Measurements from ENCODE around the gene BLID. TPM values are rescaled to one million over a fixed set of nuclear protein-coding genes. Genes with fewer than 3 reads are reported as not detected.

The BLID gene
- total RNA-seq, 1 experiment from 2014 or later = 2.0 TPM

DNA sequence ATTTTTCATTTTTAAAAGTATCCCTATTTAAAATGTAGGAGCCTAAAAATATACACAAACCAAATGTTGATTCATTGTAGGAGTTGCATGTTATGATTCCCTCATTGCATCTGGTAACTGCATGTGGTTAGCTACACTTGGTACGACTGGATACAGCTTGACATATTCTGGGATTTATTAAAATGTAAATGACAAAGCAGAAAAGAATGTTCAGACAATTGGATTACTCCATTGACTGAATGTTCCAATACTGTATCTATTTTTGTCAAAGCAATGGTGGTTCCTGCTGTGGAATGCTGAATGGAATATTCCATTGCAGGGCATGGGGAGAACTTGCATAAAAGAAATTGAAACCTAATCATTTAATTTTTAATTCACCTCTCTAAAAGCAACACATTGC is 30.8 kb downstream of the BLID start:
- no peak for DNase-seq
- no peaks in the 10 kb centered on the region for H3K27me3 ChIP-seq (ENCODE audit: insufficient read depth, low read depth)
- no peak overlapping the region for H3K27ac ChIP-seq
- H3K4me1 ChIP-seq (replicated peaks; ENCODE audit: insufficient read depth) = no peaks in the 10 kb centered on the region
- no peaks in the 10 kb centered on the region for H3K79me2 ChIP-seq (ENCODE audit: low read depth)
- no peaks in the 10 kb centered on the region for H3K9me2 ChIP-seq (ENCODE audit: insufficient read depth)
- no TSS peak for BruUV-seq (replicated peaks)
- H3K9me3 ChIP-seq (ENCODE audit: insufficient read depth, low read depth) = no peaks in the 10 kb centered on the region
- POLR2A ChIA-PET (ENCODE audit: unreplicated experiment) = no interaction called here
- intact Hi-C loops (cut with micrococcal nuclease; ENCODE audit: unreplicated experiment) = no loop called here
- CTCF ChIA-PET = no interaction called here
- H3F3A ChIP-seq (ENCODE audit: insufficient read depth, low read depth) = peaks cover 4% of the 10 kb centered on the region; the same call in 1 of the 2 replicates
- TF ChIP-seq, protein P1, sequence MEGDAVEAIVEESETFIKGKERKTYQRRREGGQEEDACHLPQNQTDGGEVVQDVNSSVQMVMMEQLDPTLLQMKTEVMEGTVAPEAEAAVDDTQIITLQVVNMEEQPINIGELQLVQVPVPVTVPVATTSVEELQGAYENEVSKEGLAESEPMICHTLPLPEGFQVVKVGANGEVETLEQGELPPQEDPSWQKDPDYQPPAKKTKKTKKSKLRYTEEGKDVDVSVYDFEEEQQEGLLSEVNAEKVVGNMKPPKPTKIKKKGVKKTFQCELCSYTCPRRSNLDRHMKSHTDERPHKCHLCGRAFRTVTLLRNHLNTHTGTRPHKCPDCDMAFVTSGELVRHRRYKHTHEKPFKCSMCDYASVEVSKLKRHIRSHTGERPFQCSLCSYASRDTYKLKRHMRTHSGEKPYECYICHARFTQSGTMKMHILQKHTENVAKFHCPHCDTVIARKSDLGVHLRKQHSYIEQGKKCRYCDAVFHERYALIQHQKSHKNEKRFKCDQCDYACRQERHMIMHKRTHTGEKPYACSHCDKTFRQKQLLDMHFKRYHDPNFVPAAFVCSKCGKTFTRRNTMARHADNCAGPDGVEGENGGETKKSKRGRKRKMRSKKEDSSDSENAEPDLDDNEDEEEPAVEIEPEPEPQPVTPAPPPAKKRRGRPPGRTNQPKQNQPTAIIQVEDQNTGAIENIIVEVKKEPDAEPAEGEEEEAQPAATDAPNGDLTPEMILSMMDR (conservative IDR thresholded peaks at IDR 0.05) = no peak
- no peak for TF ChIP-seq EZH2 (IDR thresholded peaks at IDR 0.05; ENCODE audit: low read depth)
- no peaks in the 10 kb centered on the region for H3K36me3 ChIP-seq (ENCODE audit: low read depth)
- no peak overlapping the region for H3K4me2 ChIP-seq
- H3K4me3 ChIP-seq = no peak overlapping the region
- H4K20me1 ChIP-seq (ENCODE audit: insufficient read depth) = no peaks in the 10 kb centered on the region
- H2AFZ ChIP-seq = no peak overlapping the region

DNA sequence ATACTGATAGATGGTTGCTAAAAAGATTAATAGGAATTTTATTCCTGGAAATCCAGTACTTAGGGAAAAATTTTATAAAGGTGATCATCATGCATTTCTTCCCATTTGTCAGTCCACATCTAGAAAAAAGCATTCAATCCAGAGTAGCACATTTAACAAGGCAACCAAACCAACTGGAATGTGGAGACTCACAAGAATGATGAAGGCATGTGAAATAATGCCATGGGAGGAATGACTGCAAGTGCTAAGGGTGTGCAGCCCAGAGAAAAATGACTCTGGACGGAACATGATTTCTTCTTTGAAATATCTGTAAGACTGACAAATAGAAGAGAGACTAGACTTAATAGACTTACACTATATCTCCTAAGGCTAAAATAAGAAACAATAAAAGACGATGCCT is 33.8 kb downstream of the BLID start:
- TF ChIP-seq EZH2 (IDR thresholded peaks at IDR 0.05; ENCODE audit: low read depth) = no peak
- TF ChIP-seq, protein P1 (conservative IDR thresholded peaks at IDR 0.05) = no peak
- H2AFZ ChIP-seq = no peak overlapping the region
- DNase-seq = no peak
- BruUV-seq (replicated peaks) = no TSS peak
- H3K9me2 ChIP-seq (ENCODE audit: insufficient read depth) = no peaks in the 10 kb centered on the region
- ChIA-PET POLR2A (ENCODE audit: unreplicated experiment) (no interaction called here), CTCF (no interaction called here)
- H4K20me1 ChIP-seq (ENCODE audit: insufficient read depth) = no peaks in the 10 kb centered on the region
- H3K9me3 ChIP-seq (ENCODE audit: insufficient read depth, low read depth) = no peaks in the 10 kb centered on the region
- H3K4me1 ChIP-seq (replicated peaks; ENCODE audit: insufficient read depth) = no peaks in the 10 kb centered on the region
- no peak overlapping the region for H3K4me2 ChIP-seq
- H3K36me3 ChIP-seq (ENCODE audit: low read depth) = no peaks in the 10 kb centered on the region
- H3K4me3 ChIP-seq = no peak overlapping the region
- intact Hi-C loops (cut with micrococcal nuclease; ENCODE audit: unreplicated experiment) = no loop called here
- H3K27ac ChIP-seq = no peak overlapping the region
- H3K79me2 ChIP-seq (ENCODE audit: low read depth) = no peaks in the 10 kb centered on the region
- H3K27me3 ChIP-seq (ENCODE audit: insufficient read depth, low read depth) = no peaks in the 10 kb centered on the region
- H3F3A ChIP-seq (ENCODE audit: insufficient read depth, low read depth) = no peaks in the 10 kb centered on the region

DNA sequence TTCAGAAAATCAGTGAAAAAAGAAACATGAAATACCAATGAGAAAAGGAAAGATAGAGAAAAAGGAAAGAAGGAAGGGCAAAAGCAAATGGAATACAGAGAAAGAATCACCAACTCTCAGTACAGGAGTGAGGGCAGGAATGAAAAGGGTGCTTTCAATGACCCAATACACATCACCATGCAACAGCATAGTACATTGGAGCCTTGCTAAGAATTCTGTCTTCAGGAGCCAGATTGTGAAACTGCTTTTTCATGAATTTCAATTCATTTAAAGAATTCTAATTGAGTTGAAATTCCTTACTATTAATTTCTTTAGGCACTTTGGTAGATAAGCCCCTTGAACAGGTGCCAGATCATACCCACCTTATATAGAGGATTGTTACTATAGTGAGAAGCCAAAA is 34.9 kb downstream of the BLID start:
- no peak overlapping the region for H2AFZ ChIP-seq
- H4K20me1 ChIP-seq (ENCODE audit: insufficient read depth) = no peaks in the 10 kb centered on the region
- H3K36me3 ChIP-seq (ENCODE audit: low read depth) = no peaks in the 10 kb centered on the region
- H3K27me3 ChIP-seq (ENCODE audit: insufficient read depth, low read depth) = no peaks in the 10 kb centered on the region
- no peak overlapping the region for H3K4me2 ChIP-seq
- ChIA-PET CTCF (interaction anchor here (0.6 kb wide), 1 partner anchor 28 kb away, joined by 4 read pairs; no protein-coding TSS in a partner anchor), POLR2A (ENCODE audit: unreplicated experiment) (no interaction called here)
- H3K9me3 ChIP-seq (ENCODE audit: insufficient read depth, low read depth) = no peaks in the 10 kb centered on the region
- no peaks in the 10 kb centered on the region for H3F3A ChIP-seq (ENCODE audit: insufficient read depth, low read depth)
- intact Hi-C loops (cut with micrococcal nuclease; ENCODE audit: unreplicated experiment) = no loop called here
- TF ChIP-seq EZH2 (IDR thresholded peaks at IDR 0.05; ENCODE audit: low read depth) = no peak
- TF ChIP-seq, protein P1 (conservative IDR thresholded peaks at IDR 0.05) = no peak
- DNase-seq = no peak
- H3K4me3 ChIP-seq = no peak overlapping the region
- no peaks in the 10 kb centered on the region for H3K9me2 ChIP-seq (ENCODE audit: insufficient read depth)
- no TSS peak for BruUV-seq (replicated peaks)
- H3K79me2 ChIP-seq (ENCODE audit: low read depth) = no peaks in the 10 kb centered on the region
- H3K4me1 ChIP-seq (replicated peaks; ENCODE audit: insufficient read depth) = no peaks in the 10 kb centered on the region
- no peak overlapping the region for H3K27ac ChIP-seq

All from PC-9 (cell line).